SH-SY5Y (cell line): ENCODE measurements around the gene PLEKHA6.
A peak's percentile ranks its signal among the peaks of the same experiment; 100 is the strongest.

Experiments
- GATA2 ChIP-seq: IDR thresholded peaks from 2 replicates; pipeline ENCODE4 v1.6.1; 2011; ENCODE audit warnings: mild to moderate bottlenecking, low read depth, low read length
- GATA3 ChIP-seq: IDR thresholded peaks from 2 replicates; pipeline ENCODE4 v1.6.1; 2011; ENCODE audit warnings: low read depth, mild to moderate bottlenecking, low read length, moderate library complexity

Gene PLEKHA6

DNA sequence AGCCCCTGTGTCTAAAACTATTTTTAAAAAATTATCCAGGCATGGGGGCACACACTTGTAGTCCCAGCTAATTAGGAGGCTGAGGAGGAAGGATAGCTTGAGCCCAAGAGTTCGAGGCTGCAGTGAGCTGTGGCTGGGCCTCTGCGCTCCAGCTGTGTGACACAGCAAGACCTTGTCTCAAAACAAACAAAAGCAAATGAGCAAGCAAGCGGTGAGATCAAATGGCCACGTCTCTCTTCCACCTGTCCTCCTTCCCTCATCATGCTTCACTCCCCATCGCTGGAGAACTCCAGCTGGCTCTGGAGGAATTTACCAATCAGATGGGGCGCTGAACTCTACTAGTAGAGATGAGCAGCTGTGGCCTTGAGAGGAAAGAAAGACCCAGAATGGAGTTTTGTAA, 179.6 kb downstream of the PLEKHA6 start:
- TF ChIP-seq GATA2 (no peak), GATA3 (no peak)

DNA sequence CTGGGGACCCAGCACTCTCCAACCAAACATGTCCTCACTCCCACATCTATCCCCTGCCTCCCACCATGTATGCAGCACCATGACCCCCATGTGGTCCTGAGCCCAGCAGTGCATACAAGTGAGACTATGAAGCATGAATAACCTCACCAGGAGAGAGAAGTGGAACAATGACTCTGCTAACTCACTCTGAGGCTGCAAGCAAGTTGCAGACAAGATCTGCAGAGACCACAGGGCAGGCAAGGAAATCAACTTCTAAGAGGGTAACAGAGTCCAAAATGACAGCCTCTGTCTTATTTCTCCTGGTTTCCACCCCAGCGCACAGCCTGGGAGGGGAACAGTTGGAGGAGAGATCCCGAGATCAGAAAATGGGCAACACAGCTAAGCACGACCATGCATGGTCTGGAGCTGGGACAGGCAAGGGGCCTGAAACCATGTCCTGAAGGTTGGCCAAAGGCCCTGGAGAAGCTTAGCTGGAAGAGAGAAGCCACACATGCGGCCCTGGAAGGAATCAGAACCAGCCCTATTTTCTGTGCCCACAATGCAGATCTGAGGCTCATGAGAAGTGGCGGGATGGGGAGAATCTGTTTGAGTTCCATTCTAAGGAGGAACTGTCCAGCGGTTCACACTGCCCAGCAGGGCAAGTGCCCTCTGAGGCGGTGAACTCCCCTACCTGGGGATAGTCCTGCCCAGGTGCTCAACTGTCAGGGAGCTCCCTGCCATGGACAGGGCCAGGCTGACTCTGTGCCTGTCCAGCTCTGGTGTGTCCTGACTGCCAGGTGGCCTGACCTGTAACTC, 181.0 kb downstream of the PLEKHA6 start:
- no peak for TF ChIP-seq GATA3
- TF ChIP-seq GATA2 = no peak

- TF ChIP-seq GATA3 = no peak
- TF ChIP-seq GATA2 = no peak
Measured at GRCh38 chr1:204177133-204177532, 182.6 kb downstream of the PLEKHA6 start.

DNA sequence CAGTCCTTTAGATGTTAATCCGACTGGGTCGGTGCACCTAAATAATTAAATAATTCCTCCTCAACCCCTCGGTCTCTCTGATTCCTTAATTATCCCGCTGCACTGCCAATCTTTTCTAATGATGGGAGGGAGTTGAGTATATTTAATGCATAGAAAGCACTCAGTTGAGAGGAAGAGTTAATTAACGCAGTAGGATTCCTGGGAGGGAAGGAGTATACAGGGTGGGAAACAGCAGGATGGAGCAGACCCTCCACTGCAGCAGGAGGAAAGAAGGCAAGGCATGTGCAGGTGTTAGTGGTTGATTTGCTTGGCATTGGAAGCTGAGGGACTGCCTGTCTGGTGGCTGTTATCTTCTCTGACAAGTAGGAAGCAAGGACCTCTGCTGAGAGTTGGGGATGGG, 183.7 kb downstream of the PLEKHA6 start:
- TF ChIP-seq GATA3 = no peak
- TF ChIP-seq GATA2 = no peak

DNA sequence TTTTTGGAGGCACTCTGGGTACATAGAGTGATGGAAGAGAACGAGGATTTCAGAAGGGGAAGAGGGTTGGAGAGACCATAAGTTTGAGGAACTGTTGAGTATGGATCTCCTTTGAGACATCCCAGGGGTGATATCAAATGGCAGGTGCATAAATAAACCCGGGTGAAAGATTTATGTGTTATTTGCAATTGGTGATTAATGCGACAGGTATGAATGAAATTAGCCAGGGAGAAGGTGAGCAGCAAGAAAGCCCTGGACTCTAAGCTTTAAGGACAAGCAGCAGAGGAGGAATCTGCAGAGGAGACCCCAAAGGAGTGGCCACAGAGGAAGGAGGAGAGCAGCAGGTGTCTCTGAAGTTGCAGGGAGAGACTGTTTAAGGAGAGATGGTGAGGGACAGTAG, 184.8 kb downstream of the PLEKHA6 start:
- TF ChIP-seq GATA3 (no peak), GATA2 (no peak)

- no peak for TF ChIP-seq GATA3
- TF ChIP-seq GATA2 = peak; percentile 43; the same call in 1 of the 2 replicates
Measured at GRCh38 chr1:204172404-204173029, 187.2 kb downstream of the PLEKHA6 start.

DNA sequence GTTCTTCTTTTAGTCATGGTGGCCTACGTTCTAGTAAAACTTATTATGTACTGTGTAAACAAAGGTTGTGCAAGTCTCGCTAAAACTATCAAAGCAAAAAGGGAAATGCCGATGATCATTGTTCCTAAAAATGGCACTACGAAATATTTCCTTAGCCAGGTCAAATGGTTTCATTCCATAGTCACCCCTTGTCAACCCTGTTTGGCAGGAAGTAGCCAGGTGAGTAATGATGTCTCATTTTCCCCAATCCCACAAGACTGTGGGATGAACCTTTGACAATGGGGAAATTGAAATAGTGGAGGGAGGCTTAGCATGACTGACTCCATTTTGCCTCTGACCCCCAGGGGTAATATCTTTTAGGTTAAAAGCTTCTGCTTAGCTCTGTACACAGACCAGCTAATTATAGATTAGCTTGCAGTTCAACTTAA, 188.0 kb downstream of the PLEKHA6 start:
- TF ChIP-seq GATA2 = no peak
- no peak for TF ChIP-seq GATA3

GRCh38 chr1:204170494-204171155, 189.1 kb downstream of the PLEKHA6 start:
- no peak for TF ChIP-seq GATA2
- TF ChIP-seq GATA3 = no peak

DNA sequence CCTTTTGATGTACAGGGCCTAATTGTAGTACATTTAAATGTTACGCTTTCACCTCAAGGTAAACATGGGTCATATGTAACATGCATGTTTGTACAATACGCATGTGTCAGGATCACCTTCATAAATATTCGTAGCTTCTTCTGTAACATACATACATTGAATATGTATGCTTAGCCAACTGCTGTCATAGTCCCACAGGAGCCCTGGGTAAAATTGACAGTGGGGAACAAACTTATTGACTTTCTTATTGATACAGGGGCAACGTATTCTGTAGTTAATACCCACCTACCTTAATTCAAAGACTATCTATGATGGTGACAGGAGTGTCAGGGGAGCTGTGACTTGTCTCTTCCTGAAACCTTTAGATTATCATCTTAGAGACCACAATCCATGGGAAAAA, 189.9 kb downstream of the PLEKHA6 start:
- TF ChIP-seq GATA3 (no peak), GATA2 (no peak)
